H1 (cell line): ENCODE data around the gene COQ7. TPM values are rescaled to one million over a fixed set of nuclear protein-coding genes. Genes with fewer than 3 reads are reported as not detected.
A peak's percentile ranks its signal among the peaks of the same experiment; 100 is the strongest.

Experiments used
- BACH1 ChIP-seq: IDR thresholded peaks from 2 replicates; pipeline ENCODE4 v1.6.1; 2012; ENCODE audit warnings: low read length, improper control_type of control experiment
- CBX8 ChIP-seq: fragments of 300-800, 300-1000 bp; sonication (generic); IDR thresholded peaks from 2 replicates; pipeline ENCODE4 v1.7.1; 2016; ENCODE audit warnings: low read depth, low read length, borderline replicate concordance
- CEBPB ChIP-seq: IDR thresholded peaks from 2 replicates; pipeline ENCODE4 v1.6.1; 2012; ENCODE audit warnings: low read depth, low read length
- CHD2 ChIP-seq: IDR thresholded peaks from 2 replicates; pipeline ENCODE4 v1.6.1; 2012; ENCODE audit warnings: low read length, improper control_type of control experiment
- CTBP2 ChIP-seq: IDR thresholded peaks from 2 replicates; pipeline ENCODE4 v1.7.0; 2011; ENCODE audit warnings: borderline replicate concordance, mild to moderate bottlenecking, moderate library complexity, mixed read lengths, low read length; ENCODE audit not compliant: insufficient read depth, insufficient read length
- EGR1 ChIP-seq: IDR thresholded peaks from 2 replicates; pipeline ENCODE4 v1.6.1; 2011; ENCODE audit warnings: low read depth, low read length, borderline replicate concordance
- GABPA ChIP-seq: IDR thresholded peaks from 2 replicates; pipeline ENCODE4 v1.6.1; 2011; ENCODE audit warnings: mild to moderate bottlenecking, low read length, moderate library complexity, borderline replicate concordance; ENCODE audit not compliant: insufficient read depth
- HDAC2 ChIP-seq, 2 experiments: fragments of 300-600 bp in 1 of 2; sonication (generic) in 1 of 2; IDR thresholded peaks; 2 replicates each; pipeline ENCODE4 v1.6.1; 2011 to 2012; ENCODE audit warnings: low read depth in 2 of 2, low read length in 2 of 2, mild to moderate bottlenecking in 2 of 2, moderate library complexity in 2 of 2, borderline replicate concordance in 1 of 2, inconsistent platforms in 1 of 2
- KDM1A ChIP-seq: fragments of 200-600, 300-600 bp; sonication (generic); IDR thresholded peaks from 2 replicates; pipeline ENCODE4 v1.7.1; 2016; ENCODE audit warnings: mild to moderate bottlenecking, low read length, borderline replicate concordance
- NANOG ChIP-seq: IDR thresholded peaks from 2 replicates; pipeline ENCODE4 v1.6.1; 2011; ENCODE audit warnings: low read length, low read depth, mild to moderate bottlenecking, inconsistent platforms; ENCODE audit not compliant: insufficient read depth, poor library complexity, severe bottlenecking
- PHF8 ChIP-seq: fragments of 200-600 bp; sonication (generic); conservative IDR thresholded peaks from 2 replicates; pipeline ENCODE4 v1.7.1; 2012; ENCODE audit warnings: low read depth, mild to moderate bottlenecking, inconsistent platforms, low read length, moderate library complexity
- RXRA ChIP-seq: IDR thresholded peaks from 2 replicates; pipeline ENCODE4 v1.6.1; 2011; ENCODE audit warnings: low read depth, mild to moderate bottlenecking, low read length, moderate library complexity; ENCODE audit not compliant: insufficient read depth
- SIX5 ChIP-seq: IDR thresholded peaks from 2 replicates; pipeline ENCODE4 v1.6.1; 2011; ENCODE audit warnings: mild to moderate bottlenecking, low read depth, low read length
- SRF ChIP-seq: IDR thresholded peaks from 2 replicates; pipeline ENCODE4 v1.6.1; 2011; ENCODE audit warnings: mild to moderate bottlenecking, low read depth, low read length, moderate library complexity
- TCF12 ChIP-seq: IDR thresholded peaks from 2 replicates; pipeline ENCODE4 v1.6.1; 2011; ENCODE audit warnings: low read depth, mild to moderate bottlenecking, low read length
- TEAD4 ChIP-seq: IDR thresholded peaks from 2 replicates; pipeline ENCODE4 v1.6.1; 2012; ENCODE audit warnings: low read depth, low read length, inconsistent platforms, mixed read lengths
- YY1 ChIP-seq: IDR thresholded peaks from 2 replicates; pipeline ENCODE4 v1.6.1; 2011; ENCODE audit warnings: low read depth, mild to moderate bottlenecking, low read length
- polyA plus RNA-seq, 7 experiments: library from polyadenylated mRNA; depleted of rRNA in 3 of 7; stranded (reverse) in 5 of 7; unstranded in 2 of 7; fragments of >200 nt in 5 of 7; fragments of 200-250 nt in 2 of 7; gene quantifications; 1 replicate in 5 of 7; 2 replicates in 1 of 7; 4 replicates in 1 of 7; pipeline versions ENCODE4 v1.2.1 to v1.2.3, GENCODE V29; 2011 to 2013; ENCODE audit warnings: missing spikeins in 2 of 7, mixed read lengths in 2 of 7
- total RNA-seq: library from RNA; stranded (reverse); fragmentation: NEBNext Ultra II Directional; extraction: Animal tissue kit (Norgen Biotek cat#: 25700); gene quantifications from 2 replicates; pipeline ENCODE4 v1.2.1, GENCODE V29; 2021
- TF ChIP-seq, protein P1 (sequence below), 3 experiments: IDR thresholded peaks; 1 replicate in 2 of 3; 2 replicates in 1 of 3; pipeline versions ENCODE4 v1.5.1 to v1.6.1; 2011; ENCODE audit warnings: low read length in 3 of 3, mild to moderate bottlenecking in 3 of 3, inconsistent platforms in 2 of 3, low read depth in 1 of 3, moderate library complexity in 1 of 3; ENCODE audit not compliant: insufficient read depth in 1 of 3; ENCODE audit errors: control extremely low read depth in 1 of 3
- TF ChIP-seq, protein P2 (sequence below): IDR thresholded peaks from 2 replicates; pipeline ENCODE4 v1.6.1; 2012; ENCODE audit warnings: low read length, inconsistent platforms

COQ7 gene
- total and polyA plus RNA-seq, 2 of the 8 experiments (the other 6 are each of a cell fraction or from before 2014, with no cell fraction given), result 7.1 to 15.2 TPM

DNA sequence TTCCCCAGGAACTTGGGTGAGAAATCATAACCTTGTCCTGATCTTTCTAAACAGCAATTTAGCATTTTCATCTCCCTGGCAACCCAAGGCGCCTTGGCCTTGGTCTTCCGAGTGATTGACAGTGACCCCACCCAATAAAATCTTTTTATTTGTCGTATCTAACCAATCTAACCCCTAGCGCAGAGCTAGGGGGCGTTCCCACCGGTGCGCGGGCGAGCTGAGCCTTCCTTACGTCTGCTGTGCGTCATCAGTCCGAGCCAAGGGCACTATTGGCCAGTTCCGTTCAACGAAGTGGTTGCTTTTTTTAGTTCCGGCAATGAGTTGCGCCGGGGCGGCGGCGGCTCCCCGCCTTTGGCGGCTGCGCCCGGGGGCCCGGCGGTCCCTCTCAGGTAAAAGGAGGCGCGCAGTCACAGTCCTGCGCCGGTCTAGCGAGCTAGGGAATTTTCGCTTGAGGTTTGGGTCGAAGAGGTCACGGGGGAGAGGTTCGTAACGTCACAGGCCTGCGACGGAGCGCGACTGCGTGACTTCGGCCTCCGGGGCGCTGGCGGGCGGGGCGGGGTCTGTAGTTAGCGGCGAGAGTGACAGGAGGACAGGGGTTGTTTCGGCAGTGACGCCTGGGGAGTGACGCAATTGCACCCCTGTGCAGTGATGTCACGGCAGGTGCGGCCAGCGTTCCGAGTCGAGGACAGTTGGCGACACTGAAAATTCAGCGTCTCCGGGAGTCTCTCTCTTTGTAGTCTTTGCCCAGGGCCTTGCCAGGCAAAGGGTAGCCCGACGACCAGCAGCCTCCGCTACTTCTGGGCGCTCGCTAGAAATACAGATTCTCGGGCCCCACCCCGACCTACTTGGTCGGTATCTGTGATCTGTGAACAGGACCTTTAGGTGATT is at the start of gene COQ7 (continued):
- TF ChIP-seq KDM1A (0 out of 2 replicates have a peak, but pooled peaks have one; percentile 9), TCF12 (no peak), BACH1 (no peak), CEBPB (peak; percentile 95), RXRA (no peak), CTBP2 (peak; percentile 58), EGR1 (0 out of 2 replicates have a peak, but pooled peaks have one; percentile 3), PHF8 (peak; percentile 98), CBX8 (no peak), CHD2 (peak; percentile 86), YY1 (no peak), HDAC2 (IDR thresholded peaks at IDR 0.05; ENCODE audit: borderline replicate concordance in 1 of 2, low read depth in 2 of 2, low read length in 2 of 2) (0 out of 4 replicates have a peak, but pooled peaks of 1 of the 2 experiments have one; percentile 10), SRF (peak; percentile 62), GABPA (no peak), NANOG (no peak), TEAD4 (no peak), SIX5 (no peak)
- TF ChIP-seq, protein P1, sequence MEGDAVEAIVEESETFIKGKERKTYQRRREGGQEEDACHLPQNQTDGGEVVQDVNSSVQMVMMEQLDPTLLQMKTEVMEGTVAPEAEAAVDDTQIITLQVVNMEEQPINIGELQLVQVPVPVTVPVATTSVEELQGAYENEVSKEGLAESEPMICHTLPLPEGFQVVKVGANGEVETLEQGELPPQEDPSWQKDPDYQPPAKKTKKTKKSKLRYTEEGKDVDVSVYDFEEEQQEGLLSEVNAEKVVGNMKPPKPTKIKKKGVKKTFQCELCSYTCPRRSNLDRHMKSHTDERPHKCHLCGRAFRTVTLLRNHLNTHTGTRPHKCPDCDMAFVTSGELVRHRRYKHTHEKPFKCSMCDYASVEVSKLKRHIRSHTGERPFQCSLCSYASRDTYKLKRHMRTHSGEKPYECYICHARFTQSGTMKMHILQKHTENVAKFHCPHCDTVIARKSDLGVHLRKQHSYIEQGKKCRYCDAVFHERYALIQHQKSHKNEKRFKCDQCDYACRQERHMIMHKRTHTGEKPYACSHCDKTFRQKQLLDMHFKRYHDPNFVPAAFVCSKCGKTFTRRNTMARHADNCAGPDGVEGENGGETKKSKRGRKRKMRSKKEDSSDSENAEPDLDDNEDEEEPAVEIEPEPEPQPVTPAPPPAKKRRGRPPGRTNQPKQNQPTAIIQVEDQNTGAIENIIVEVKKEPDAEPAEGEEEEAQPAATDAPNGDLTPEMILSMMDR (IDR thresholded peaks at IDR 0.05; ENCODE audit: control extremely low read depth in 1 of 3, insufficient read depth in 1 of 3, low read depth in 1 of 3, low read length in 3 of 3), result no peak
- TF ChIP-seq, protein P2, sequence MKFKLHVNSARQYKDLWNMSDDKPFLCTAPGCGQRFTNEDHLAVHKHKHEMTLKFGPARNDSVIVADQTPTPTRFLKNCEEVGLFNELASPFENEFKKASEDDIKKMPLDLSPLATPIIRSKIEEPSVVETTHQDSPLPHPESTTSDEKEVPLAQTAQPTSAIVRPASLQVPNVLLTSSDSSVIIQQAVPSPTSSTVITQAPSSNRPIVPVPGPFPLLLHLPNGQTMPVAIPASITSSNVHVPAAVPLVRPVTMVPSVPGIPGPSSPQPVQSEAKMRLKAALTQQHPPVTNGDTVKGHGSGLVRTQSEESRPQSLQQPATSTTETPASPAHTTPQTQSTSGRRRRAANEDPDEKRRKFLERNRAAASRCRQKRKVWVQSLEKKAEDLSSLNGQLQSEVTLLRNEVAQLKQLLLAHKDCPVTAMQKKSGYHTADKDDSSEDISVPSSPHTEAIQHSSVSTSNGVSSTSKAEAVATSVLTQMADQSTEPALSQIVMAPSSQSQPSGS, result peak; percentile 86
